Occipital lobe (tissue), 2 donors: Measurements from ENCODE around the gene RPL10. TPM values are rescaled to one million over a fixed set of nuclear protein-coding genes. Genes with fewer than 3 reads are reported as not detected.

Source experiments
- DNase-seq: peaks from one replicate; lab custom pipeline; 2025; lab: John Stamatoyannopoulos, UW
- total RNA-seq: library from RNA; depleted of rRNA; stranded (reverse); fragments of >200 nt; gene quantifications from one replicate; pipeline ENCODE4 v1.2.3, GENCODE V29; 2014

Gene RPL10
- total RNA-seq, 1 donor from 2014 or later, result 2,213 TPM

GRCh38 chrX:154430916-154431315 lies 32.7 kb downstream of the RPL10 start:
- no peak for DNase-seq

DNA sequence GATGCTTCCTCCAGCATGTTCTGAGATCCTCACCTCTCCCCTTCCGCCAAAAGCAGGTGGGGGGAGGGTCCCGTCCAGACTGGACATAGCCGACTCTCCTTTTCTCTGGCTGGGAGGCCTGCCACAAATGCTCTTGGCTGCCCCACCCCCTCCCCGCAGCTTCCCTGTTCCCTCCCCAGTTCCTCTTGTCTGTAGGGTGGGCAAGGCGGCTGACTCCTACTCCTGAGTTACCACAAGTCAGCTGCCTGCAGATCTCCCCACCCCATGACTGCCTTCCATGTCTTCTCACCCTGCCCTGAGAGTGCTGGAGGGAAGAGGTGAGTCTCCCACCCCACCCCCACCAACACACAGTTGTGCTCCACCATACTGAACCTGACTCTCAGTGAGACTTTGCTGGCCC lies 33.2 kb downstream of the RPL10 start:
- DNase-seq, result no peak

GRCh38 chrX:154432210-154432609 lies 34.0 kb downstream of the RPL10 start:
- DNase-seq, result no peak

GRCh38 chrX:154433605-154434004 lies 35.4 kb downstream of the RPL10 start:
- DNase-seq, result no peak

DNA sequence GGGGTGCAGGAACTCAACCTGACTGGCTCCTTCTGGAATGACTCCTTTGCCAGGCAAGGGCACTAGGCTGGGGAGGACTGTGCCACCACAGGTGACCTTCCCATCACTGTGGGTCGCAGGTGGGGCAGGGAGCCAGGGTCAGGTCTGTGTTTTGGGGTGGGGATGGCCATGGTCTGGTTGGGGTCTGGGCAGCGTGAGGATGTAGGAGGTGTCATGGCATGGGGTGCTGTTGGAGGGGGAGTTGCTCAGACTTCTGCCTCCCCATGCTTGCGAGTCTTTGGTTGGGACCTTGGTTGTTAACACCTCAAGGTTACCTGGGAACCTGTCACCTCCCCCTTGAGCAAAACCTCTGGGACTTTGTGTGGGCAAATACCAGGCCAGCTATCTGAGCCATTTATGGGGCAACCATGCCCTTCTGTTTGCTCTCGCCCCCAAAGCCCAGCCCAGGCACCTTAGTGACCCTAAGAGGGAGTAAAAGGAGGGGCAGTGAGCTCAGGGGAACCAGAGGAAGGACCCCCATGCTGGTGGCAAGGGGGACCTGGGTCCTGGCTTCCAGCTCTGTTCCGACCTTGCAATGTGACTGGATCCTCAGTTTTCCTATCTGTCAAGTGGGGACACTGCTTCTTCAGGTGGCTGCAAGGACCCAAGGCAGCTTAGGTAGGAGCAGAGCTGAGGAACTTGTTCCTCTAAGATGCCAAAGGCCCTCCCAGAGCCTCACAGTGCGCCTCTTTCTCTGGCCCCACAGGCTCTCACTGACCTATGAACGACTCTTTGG lies 36.4 kb downstream of the RPL10 start:
- DNase-seq, result no peak

GRCh38 chrX:154435171-154435733 lies 37.1 kb downstream of the RPL10 start:
- no peak for DNase-seq

GRCh38 chrX:154436374-154436982 lies 38.3 kb downstream of the RPL10 start:
- DNase-seq, result no peak

- DNase-seq, result no peak
Observed at GRCh38 chrX:154436983-154437752, 39.0 kb downstream of the RPL10 start, which contains the start of gene GDI1. GDI1 (plus strand) TSS chrX:154437154; CDS start chrX:154437255, 101 bp downstream.

DNA sequence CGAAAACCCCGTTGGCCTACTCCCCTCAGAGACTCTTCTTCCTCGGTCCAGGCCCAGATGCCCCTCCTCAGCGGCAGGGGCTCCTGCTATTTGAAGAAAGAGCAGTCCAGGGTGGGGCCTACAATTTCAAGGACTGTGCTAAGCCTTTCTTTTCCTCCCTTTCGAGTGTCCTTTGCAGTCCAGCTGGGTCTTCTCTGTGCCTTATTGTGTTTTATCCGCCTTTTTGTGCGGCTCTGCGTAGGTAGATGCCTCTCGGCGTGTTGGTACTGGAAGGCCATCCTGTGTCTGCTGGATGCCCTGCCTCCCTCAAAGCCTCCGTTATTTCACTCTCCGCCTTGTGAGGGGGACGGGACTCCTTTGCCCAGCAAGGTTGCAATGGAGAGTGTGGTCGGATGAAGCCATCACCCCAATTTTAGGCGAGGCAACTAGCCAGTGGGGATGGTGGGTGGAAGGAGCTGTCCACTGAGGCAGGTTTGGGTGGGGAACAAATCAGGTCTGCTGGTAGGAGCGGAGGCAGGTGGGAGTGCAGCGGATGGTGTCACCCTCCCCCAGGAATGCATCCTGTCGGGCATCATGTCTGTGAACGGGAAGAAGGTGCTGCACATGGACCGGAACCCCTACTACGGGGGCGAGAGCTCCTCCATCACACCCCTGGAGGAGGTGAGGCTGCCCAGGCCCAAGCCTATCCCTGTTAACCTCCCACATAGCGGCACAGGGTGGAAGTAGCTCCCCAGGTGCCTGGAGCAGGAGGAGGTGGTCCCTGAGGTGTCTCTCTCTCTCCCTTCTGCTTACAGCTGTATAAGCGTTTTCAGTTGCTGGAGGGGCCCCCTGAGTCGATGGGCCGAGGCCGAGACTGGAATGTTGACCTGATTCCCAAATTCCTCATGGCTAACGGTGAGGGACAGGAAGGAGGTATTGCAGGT lies 40.1 kb downstream of the RPL10 start:
- no peak for DNase-seq

DNA sequence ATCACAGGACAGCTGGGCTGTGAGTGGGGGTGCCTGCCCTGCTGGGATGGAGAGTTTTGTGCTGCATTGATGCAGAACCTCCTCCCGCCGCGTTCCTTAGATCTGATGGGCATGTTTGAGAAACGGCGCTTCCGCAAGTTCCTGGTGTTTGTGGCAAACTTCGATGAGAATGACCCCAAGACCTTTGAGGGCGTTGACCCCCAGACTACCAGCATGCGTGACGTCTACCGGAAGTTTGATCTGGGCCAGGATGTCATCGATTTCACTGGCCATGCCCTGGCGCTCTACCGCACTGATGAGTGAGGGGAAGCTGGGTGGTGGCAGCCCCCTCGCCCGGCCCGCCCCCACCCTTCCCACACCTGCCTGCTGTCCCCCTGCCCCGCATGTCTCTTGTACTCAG lies 41.7 kb downstream of the RPL10 start:
- DNase-seq, result no peak

DNA sequence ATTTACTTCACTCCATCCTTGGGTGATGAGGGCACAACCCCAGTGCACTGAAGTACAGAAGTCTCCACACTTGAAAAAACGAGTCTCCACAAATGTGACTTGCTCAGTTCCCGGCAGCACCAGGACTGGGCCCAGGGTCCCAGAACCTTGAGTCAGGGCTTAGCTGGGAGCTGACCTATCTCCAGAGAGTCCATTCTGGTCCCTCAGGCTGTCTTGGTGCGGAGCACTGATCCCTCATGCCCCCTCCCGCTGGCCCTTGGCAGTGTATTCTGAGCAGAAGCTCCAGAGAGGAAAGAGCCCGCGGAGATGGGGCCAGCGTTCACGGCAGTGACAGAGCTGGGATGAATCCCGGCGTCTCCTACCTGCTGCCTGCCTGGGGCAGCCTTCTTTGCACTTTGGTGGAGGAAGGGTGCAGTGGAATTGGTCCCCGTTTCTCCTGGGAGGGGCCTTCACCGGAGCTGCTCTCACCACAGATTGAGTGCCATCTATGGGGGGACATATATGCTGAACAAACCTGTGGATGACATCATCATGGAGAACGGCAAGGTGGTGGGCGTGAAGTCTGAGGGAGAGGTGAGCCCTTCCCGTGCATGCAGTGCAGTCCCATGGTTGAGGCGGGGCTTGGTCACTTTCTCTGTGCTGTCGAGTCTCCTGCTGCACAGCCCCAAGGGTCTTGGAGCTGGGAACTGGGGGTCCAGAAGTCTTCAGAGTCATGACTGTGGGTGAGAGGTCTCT lies 42.6 kb downstream of the RPL10 start:
- DNase-seq, result no peak

GRCh38 chrX:154441564-154441963 lies 43.4 kb downstream of the RPL10 start:
- no peak for DNase-seq

- no peak for DNase-seq
Observed at GRCh38 chrX:154441984-154442707, 44.0 kb downstream of the RPL10 start.

DNA sequence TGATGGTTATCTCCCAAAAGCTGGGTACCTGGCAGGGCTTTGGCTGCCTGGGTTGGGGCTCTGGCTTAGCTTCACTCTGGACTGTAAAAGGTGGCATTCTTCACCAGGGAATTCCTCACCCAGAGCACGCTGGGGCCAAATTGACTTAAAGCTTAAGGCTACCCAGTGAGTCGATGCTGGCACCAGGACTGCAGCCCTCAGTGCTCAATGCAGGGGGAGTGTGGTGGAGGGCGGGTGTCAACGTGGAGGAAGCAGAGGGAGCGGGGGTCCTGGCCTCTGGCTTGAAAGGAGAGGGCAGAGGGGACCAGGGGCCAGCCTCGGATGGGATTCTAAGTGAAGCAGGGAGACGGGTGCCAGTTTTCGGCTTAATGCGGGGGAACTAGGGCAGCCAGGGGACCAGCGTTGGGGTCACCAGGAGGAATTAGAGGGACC lies 45.3 kb downstream of the RPL10 start:
- no peak for DNase-seq

DNA sequence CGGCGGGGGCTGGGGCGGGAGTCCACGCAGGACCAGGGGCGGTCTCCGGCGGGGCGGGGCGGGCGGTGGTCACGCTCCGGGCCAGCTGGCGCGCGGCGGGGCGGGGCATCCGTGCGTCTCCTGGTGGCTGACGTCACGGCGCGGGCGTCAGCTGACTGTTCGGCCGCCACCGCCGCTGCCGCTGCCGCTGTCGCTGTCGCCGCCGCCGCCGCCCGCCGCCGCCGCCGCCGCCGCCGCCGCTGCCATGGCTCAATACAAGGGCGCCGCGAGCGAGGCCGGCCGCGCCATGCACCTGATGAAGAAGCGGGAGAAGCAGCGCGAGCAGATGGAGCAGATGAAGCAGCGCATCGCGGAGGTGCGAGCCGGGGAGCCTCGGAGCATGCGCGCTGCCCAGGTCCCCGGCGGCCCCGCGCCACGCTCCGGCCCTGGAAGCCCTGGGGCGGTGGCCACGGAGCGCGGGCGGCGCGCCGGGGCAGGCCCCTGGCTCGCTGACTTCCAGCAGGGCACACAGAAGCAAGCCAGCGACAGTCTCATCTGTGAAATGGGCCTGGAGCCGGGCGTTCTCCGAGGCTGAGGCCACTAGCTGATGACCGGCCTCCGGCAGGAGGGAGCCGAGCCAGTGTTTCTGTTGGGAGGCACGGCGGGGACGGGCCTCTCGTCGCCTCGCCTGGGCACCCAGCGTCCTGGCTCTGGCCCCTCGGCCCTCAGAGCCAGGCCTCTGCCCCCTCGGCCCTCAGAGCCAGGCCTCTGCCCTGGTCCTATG lies 46.0 kb downstream of the RPL10 start, which contains the start of gene FAM50A:
Gene FAM50A, plus strand, starts transcription at position 150 of the 763 bp plus-strand sequence. Its CDS starts 95 bp downstream, at position 245.
- DNase-seq, result no peak

- no peak for DNase-seq
Observed at GRCh38 chrX:154444755-154445246, 46.6 kb downstream of the RPL10 start.

GRCh38 chrX:154445776-154446175 lies 47.6 kb downstream of the RPL10 start:
- no peak for DNase-seq

- no peak for DNase-seq
Observed at GRCh38 chrX:154446430-154446829, 48.3 kb downstream of the RPL10 start.
